Parathyroid adenoma (tissue), 2 donors: ENCODE measurements around the gene HSPA12A.

Experiments used
- H2AFZ ChIP-seq: fragments of 300-600 bp; sonication (generic); one replicate; pipeline ENCODE4 v1.7.0; 2017; ENCODE audit warnings: antibody characterized with exemption, mild to moderate bottlenecking
- H3K27ac ChIP-seq: fragments of 300-600 bp; sonication (generic); one replicate; pipeline ENCODE4 v1.7.0; 2017
- H3K27me3 ChIP-seq: fragments of 300-600 bp; sonication (generic); one replicate; pipeline ENCODE4 v1.7.0; 2017; ENCODE audit warnings: low read length; ENCODE audit not compliant: control insufficient read depth, insufficient read depth
- H3K36me3 ChIP-seq: fragments of 300-600 bp; sonication (generic); one replicate; pipeline ENCODE4 v1.7.0; 2017; ENCODE audit warnings: low read length; ENCODE audit not compliant: control insufficient read depth, insufficient read depth
- H3K4me1 ChIP-seq: fragments of 300-600 bp; sonication (generic); one replicate; pipeline ENCODE4 v1.7.0; 2017; ENCODE audit warnings: control low read depth
- H3K4me2 ChIP-seq: fragments of 300-600 bp; sonication (generic); one replicate; pipeline ENCODE4 v1.7.0; 2017; ENCODE audit warnings: low read length
- H3K4me3 ChIP-seq: fragments of 300-600 bp; sonication (generic); one replicate; pipeline ENCODE4 v1.7.0; 2017; ENCODE audit warnings: low read depth, low read length
- H3K79me2 ChIP-seq: fragments of 300-600 bp; sonication (generic); one replicate; pipeline ENCODE4 v1.7.0; 2017; ENCODE audit warnings: control low read depth
- H3K9ac ChIP-seq: fragments of 300-600 bp; sonication (generic); one replicate; pipeline ENCODE4 v1.7.0; 2017; ENCODE audit warnings: mild to moderate bottlenecking
- H3K9me3 ChIP-seq: fragments of 300-600 bp; sonication (generic); one replicate; pipeline ENCODE4 v1.7.0; 2017; ENCODE audit warnings: low read length; ENCODE audit not compliant: control insufficient read depth
- TF ChIP-seq, protein P1 (sequence below): fragments of 300-600 bp; sonication (generic); IDR thresholded peaks from one replicate; pipeline ENCODE4 v1.7.0; 2017; ENCODE audit warnings: antibody characterized with exemption, mild to moderate bottlenecking
- donor health status: primary hyperparathyroidism.

The HSPA12A gene

DNA sequence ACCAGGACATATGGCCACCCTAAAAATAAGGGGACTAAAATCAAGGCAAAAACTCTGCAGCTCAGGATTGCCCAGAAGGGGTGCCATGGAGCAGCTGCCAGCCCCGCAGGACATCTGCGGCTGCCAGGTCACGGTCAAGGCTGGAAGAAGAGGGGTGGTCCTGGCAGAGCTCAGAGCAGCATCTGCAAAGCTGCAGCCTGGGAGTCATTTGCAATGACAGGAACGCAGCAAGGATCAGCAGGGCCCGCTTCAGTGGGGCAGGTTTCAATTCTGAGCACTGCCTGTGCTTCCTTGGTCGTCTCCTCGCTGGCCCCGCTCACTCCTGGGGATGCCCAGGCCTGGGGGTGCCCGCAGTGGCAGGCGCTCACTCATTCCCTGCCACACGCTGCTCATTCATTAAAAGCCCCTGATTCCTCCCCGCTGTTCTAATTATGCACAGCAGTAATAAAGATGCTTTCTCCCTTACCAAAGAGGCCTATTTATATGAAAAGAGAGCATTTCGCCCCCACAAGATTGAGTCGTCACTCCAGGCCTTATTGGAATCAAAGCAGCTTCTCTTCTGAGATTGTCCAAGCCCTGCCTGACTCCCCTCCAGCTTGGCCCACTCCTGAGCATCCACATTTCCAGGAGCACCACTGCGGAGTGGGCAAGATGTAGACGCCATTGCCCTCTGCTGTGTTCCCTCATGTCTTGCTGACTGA, 4.6 kb downstream of the HSPA12A start:
- no peak overlapping the region for H3K4me3 ChIP-seq
- H3K36me3 ChIP-seq = no peaks in the 10 kb centered on the region
- TF ChIP-seq, protein P1, sequence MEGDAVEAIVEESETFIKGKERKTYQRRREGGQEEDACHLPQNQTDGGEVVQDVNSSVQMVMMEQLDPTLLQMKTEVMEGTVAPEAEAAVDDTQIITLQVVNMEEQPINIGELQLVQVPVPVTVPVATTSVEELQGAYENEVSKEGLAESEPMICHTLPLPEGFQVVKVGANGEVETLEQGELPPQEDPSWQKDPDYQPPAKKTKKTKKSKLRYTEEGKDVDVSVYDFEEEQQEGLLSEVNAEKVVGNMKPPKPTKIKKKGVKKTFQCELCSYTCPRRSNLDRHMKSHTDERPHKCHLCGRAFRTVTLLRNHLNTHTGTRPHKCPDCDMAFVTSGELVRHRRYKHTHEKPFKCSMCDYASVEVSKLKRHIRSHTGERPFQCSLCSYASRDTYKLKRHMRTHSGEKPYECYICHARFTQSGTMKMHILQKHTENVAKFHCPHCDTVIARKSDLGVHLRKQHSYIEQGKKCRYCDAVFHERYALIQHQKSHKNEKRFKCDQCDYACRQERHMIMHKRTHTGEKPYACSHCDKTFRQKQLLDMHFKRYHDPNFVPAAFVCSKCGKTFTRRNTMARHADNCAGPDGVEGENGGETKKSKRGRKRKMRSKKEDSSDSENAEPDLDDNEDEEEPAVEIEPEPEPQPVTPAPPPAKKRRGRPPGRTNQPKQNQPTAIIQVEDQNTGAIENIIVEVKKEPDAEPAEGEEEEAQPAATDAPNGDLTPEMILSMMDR = peak; percentile 9
- no peaks in the 10 kb centered on the region for H3K27me3 ChIP-seq
- H3K27ac ChIP-seq = no peak overlapping the region
- no peaks in the 10 kb centered on the region for H3K79me2 ChIP-seq
- H3K9ac ChIP-seq = no peak overlapping the region
- H3K9me3 ChIP-seq = no peaks in the 10 kb centered on the region
- H3K4me2 ChIP-seq = no peak overlapping the region
- H2AFZ ChIP-seq = no peak overlapping the region
- H3K4me1 ChIP-seq = no peaks in the 10 kb centered on the region

DNA sequence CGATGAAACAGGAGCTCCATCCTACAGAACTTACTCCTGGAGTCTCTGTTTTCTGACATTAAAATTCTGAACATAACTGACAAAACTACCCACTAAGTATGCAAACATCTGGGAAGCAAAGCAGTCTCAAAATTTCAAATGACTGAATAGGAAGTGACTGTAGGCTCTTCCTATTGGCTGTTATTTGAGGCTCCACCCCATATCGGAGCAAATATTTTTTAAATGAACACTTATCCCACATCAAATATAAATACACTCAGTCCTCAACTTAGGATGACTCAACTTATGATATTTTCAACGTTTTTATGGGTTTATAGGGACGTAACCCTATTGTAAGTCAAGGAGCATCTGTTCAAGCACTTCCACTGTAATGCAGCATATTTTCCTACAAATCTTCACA, 8.8 kb downstream of the HSPA12A start:
- no peaks in the 10 kb centered on the region for H3K27me3 ChIP-seq
- H3K27ac ChIP-seq = no peak overlapping the region
- no peak overlapping the region for H3K9ac ChIP-seq
- no peak overlapping the region for H2AFZ ChIP-seq
- no peaks in the 10 kb centered on the region for H3K4me1 ChIP-seq
- H3K4me3 ChIP-seq = no peak overlapping the region
- no peaks in the 10 kb centered on the region for H3K36me3 ChIP-seq
- H3K79me2 ChIP-seq = peaks cover 5% of the 10 kb centered on the region
- TF ChIP-seq, protein P1 = no peak
- H3K9me3 ChIP-seq = no peaks in the 10 kb centered on the region
- no peak overlapping the region for H3K4me2 ChIP-seq

DNA sequence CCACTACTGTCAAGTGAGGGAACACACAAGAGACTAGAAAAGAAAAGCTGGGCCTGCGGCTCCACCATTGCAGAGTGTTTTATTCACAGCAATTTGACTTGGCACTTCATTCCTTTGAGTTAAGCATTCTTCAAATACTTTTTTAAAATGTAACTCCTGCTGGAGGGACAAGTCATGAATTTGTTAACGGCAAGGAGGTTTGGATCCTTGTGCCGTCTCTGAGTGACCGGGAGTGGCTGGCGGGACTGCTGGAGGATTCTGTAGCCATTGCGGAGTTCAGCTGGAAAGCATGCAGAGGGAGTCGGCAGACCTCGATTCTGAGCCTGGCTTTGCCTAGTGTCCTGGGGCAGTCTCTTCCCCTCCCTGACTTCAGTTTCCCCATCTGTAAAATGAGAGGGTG, 9.8 kb downstream of the HSPA12A start:
- peaks cover 5% of the 10 kb centered on the region for H3K79me2 ChIP-seq
- no peak overlapping the region for H3K4me2 ChIP-seq
- H3K9me3 ChIP-seq = no peaks in the 10 kb centered on the region
- H3K27me3 ChIP-seq = no peaks in the 10 kb centered on the region
- no peaks in the 10 kb centered on the region for H3K4me1 ChIP-seq
- H2AFZ ChIP-seq = no peak overlapping the region
- H3K9ac ChIP-seq = no peak overlapping the region
- no peak overlapping the region for H3K27ac ChIP-seq
- TF ChIP-seq, protein P1 = no peak
- no peaks in the 10 kb centered on the region for H3K36me3 ChIP-seq
- H3K4me3 ChIP-seq = no peak overlapping the region

DNA sequence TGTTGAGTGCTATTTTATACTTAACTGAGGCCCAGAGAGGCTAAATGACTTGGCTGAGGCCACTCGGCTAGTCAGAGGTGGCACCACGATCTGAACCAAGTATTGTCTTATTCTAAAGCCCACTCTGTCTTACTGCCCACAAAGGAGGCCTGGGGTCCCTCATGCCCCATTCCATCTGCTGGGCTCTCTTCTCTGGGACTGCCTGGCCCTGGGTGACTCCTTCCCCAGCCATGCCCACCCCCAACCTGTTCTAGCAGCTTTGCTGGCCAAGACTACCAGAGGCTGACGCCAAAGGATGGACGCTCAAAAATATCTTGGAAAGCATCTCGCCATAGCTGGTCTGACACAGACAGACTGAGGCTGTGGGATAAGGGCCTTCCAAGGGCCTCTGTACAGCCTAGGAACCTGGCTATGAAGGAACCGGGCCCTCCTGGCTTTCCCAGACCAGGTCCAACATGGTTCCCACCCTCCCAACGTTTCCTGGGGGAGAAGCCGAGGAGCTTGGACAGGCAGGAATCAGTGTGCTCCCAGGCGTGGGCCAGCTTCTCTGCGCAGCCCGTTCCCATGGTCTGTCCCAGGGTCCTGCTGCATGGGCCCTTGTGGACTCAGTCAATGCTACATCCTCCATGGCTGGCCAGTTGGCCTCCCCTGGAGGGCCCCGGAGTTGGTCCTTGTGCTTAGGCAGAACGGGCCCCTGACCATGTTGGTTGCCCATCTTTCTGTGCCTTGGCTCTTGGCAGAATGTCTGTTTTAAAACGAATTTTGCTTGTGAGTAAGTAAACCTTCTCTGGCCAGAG, 11.7 kb downstream of the HSPA12A start:
- Histone ChIP-seq H3K4me2 (no peak overlapping the region), H3K27ac (no peak overlapping the region), H3K79me2 (peaks cover 5% of the 10 kb centered on the region), H3K4me3 (no peak overlapping the region), H3K36me3 (no peaks in the 10 kb centered on the region), H3K9ac (no peak overlapping the region), H2AFZ (no peak overlapping the region), H3K9me3 (no peaks in the 10 kb centered on the region), H3K27me3 (no peaks in the 10 kb centered on the region), H3K4me1 (no peaks in the 10 kb centered on the region)
- TF ChIP-seq, protein P1 = no peak
